DMS153 treated with DMSO at 0.1 percent for 48 hours (cell line): ENCODE measurements around the gene RSRC2.
"Not testable (repeated sequence)": the region's sequence is repeated elsewhere in the genome, so short reads cannot be mapped to it uniquely, and the experiment has no call there.

Experiments
- DNase-seq: peaks from one replicate; lab custom pipeline; 2025; ENCODE audit not compliant: unreplicated experiment; lab: John Stamatoyannopoulos, UW

The RSRC2 gene

DNA sequence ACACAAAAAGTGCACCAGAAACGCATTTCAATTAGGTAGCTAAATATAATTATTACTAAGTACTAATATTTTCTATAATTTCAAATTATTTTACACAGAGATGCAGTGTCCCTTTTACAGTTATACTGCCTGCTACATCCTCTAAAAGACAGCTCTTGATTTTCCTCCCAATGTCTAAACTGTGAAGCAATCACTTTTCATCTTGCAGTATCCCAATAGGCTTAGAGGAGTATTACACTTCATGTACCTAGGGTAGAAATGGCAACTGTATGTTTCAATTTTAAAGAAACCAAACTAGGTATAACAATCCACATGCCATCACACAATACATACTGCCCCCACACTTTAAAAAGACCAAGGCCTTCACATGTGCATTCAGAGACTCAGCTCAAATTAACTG lies 7.3 kb downstream of the RSRC2 start:
- no peak for DNase-seq

DNA sequence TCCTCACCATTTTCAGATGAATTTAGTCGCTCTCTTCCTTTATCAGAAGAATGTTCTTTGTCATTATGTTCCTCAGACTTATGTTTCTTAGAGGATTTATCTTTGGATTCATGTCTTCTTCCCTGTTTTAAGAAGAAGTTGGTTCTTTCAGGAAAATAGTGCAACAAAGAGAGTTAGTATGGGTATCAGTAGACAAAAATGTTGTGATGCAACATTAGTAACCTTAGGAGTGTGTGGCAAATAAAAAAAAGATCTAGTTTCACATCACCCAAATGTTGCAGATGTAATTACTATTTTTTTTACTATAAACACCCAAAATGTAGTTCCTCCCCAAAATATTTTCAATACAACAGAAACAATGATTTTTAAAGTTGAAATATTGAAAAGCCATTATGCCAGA lies 7.8 kb downstream of the RSRC2 start:
- DNase-seq: no peak

DNA sequence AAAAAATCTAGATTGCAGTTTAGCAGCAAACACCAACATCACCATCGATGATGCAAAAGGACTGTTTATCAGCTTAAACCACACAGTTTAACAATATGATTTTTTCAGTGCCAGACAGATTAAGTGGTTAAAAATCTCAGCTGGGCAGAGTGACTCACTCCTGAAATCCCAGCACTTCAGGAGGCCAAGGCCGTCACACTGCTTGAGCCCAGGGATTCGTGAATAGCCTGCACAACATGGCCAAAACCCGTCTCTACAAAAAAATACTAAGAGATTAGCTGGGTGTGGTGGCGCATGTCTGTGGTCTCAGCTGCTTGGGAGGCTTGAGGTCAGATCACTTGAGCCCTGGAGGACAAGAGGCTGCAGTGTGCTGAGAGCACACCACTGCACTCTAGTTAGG lies 8.9 kb downstream of the RSRC2 start:
- DNase-seq: no peak

DNA sequence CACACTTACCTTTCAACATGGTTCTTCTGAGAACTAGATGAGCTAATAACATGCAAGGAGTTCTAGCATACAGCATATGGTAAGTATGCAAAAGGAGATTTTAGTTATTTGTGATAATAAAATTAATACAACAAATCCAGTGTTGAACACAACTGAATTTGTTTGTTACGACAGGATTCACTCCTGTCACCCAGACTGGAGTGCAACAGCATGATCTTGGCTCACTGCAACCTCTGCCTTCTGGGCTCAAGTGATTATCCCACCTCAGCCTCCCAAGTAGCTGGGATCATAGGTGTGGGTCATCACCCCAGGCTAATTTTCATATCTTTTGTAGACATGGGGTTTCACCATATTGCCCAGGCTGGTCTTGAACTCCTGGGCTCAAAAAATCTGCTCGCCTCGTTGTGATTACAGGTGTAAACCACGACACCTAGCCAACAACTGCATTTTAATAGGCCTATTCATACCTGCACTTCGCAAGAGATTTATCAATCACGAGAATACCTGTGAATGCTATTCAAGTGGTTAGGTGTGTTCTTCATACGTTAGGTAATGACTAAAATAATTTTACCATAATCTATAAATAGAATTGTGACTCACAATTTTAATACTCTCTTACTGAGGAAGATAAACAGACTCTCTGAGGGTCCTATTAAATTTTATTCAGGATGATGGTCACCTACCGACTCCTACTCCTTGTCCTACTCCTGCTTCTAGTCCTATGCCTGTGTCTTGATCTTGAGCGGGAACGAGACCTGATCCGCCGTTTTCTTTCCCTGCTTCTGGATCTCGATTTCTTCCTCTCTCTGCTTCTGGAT lies 10.0 kb downstream of the RSRC2 start:
- no peak for DNase-seq

DNA sequence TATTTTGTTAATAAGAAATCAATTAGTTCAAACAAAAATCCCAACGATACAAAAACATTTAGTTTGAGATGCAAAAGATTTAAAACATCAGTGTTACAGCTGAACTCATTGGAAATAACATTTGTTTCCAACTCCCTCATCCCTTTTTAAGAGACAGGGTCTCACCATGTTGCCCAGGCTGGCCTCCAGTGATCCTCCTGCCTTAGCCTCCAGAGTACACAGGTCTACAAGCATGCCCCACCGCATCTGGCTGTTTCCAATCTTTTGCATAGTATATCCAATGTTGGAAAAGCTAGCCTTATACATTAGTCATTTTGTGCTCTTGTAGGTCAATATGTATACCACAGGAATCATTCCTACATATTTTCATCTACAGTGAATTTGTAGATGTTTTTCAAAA lies 11.5 kb downstream of the RSRC2 start:
- DNase-seq: no peak

DNA sequence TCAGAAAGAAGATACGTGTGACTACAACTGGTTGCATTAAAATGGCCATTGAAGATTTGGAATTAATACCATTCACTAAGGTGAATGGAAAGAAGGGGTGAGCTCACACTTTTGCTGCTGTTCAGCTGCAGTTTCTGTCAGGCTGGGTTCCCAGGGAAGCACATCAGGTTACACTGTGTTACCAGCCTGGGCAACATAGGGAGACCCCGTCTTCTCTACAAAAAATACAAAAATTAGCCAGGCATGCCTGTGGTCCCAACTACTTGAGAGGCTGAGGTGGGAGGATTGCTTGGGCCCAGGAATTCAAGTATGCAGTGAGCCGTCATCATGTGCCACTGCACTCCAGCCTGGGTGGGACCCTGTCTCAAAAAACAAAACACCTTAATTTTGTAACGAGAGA lies 13.1 kb downstream of the RSRC2 start:
- no peak for DNase-seq

DNA sequence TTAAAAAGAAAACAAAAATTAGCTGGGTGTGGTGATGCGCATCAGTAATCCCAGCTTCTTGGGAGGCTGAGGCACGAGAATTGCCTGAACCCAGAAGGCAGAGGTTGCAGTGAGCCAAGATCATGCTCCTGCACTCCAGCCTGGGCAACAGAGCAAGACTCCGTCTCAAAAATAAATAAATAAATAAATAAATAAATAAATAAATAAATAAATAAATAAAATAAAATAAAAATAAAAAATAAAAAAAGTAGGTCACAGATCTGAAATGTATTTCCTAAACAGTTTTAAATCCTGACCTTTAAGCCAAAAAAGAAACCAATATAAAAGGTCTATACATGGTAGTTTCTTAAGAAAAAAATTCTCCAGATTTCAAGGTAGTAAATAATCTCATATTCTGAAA lies 13.7 kb downstream of the RSRC2 start:
- DNase-seq: not testable (repeated sequence)

DNA sequence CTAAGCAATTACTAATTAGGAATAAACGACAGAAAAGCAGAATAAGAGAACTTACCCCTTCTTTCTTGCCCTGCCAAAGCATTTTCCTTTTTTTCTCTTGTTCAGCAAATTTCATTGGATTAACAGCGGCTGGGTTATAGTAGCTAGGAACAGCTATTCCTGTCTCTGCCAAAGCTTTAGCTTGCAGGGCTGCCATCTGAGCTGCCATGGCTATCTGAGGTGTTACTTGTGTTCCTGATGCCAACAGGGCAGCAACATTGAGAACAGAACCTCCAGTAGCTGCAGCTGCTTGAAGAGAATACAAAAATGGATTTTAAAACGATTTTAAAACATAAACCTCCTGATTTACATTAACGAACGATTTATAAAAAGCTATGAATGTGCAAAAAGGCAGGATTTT lies 18.6 kb downstream of the RSRC2 start:
- DNase-seq: no peak

DNA sequence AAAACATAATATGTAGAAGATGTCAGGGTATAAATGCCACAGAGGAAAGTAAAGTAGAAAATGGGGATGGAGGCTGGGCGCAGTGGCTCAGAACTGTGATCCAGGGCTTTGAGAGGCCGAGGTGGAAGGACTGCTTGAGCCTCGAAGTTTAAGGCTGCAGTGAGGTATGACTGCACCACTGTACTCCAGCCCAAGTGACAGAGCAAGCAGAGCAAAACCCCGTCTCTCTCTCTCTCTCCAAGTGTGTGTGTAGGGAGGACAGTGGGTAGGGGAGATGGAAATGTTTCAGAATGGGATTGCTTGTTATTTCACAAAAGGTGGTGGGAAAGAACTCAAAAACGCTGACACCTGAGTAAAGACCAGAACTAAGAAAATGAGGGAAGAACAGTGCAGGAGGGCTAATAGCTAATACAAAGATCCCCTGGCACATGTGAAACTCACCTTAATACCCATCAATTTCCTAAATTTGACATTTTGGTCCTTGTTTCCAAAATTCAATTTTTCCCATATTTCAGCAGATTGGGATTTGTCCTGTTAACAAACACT lies 20.3 kb downstream of the RSRC2 start:
- DNase-seq: no peak

DNA sequence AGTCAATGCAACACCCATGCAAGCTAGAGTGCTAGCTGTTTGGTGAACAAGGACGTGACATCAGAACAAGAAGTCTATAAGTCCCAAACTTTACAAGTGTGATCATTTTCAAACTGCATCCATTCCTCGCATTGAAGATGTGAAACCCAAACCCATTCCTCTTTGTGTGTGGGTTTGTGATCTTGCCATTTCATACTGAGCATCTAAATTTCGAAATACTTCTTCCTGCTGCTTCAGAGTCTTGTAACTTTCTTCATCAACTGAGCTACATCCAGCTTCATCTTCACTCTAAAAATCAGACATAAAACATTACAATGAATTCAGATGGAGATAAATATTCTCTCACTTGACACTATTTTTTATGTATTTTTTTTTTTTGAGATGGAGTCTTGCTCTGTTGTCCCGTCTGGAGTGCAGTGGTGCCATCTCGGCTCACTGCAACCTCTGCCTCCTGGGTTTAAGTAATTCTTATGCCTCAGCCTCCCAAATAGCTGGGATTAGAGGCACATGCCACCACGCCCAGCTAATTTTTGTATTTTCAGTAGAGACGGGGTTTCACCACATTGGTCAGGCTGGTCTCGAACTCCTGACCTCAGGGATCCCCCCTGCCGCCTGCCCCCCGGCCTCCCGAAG lies 21.2 kb downstream of the RSRC2 start:
- DNase-seq: no peak

DNA sequence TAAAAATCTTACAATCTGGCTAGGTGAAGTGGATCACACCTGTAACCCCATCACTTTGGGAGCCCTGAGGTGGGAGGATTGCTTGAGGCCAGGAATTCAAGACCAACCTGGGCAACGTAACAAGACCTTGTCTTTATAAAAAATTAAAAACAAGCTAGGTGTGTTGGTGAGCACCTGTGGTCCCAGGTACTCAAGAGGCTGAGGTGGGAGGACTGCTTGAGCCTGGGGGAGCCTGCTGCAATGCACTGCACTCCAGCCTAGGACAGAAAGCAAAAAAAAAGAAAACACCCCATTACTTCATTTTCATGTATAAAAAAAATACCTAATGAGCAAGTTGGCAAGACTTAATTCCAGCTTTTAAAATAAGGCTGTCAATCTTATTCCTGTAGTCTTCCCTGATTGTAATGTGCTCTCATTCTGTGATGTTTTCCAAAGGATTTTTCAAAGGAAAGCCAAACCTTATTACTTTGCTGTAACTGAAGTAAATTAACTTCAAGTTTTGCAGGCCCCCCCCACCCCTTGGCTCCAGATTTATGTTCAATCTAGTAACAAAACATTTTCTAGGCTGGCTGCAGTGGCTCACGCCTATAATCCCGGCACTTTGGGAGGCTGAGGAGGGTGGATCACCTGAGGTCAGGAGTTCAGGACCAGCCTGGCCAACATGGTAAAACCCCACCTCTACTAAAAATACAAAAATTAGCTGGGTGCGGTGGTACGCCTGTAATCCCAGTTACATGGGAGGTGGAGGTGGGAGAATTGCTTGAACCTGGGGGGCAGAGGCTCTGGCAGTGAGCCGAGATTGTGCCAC lies 22.7 kb downstream of the RSRC2 start:
- no peak for DNase-seq

DNA sequence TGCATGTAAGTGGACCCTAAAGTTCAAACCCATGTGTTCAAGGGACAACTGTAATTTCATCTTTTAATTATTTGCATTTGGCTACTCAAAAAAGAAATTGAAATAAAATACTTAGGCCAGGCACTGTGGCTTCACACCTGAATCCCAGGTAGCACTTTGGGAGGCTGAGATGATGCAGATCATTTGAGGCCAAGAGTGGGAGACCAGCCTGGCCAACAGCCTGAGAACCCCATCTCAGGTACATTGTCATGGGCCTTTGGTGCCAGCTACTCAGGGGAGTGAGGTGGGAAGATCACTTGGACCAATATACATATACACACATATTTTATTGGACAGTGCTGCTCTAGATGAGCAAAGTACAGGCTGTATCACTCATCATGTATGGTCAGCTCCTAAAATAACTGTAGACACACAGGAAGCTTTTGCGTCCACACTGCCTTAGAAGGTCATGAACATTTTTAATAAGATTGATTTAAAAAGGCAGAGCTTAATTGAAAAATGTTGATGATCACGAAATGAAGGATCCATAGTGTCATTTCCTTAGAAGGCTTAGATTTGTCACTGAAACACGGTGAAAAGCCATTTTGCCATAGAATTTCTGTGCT lies 23.5 kb downstream of the RSRC2 start:
- no peak for DNase-seq

DNA sequence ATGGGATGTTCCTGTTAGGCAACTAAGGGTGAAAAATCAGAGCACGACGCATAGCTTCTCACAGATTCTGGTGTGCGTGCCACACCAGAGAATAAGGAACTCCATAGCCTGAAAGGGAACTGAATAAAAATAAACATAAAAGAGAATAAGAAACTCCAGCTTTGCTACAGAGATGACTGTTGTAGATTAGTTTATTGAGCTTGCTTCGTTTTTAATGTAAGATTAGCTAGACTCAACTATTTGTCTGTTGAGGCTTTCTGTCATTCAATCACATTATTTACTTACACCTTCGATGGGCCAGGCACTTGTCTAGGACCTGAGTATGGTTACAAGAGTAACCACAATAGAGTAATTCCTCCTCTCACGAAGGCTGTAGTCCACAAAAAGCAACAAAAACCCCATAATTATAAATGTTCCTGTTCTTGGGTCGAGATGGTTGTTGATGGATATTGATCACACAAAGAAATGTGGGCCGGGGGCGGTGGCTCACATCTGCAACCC lies 25.2 kb downstream of the RSRC2 start:
- DNase-seq: no peak

DNA sequence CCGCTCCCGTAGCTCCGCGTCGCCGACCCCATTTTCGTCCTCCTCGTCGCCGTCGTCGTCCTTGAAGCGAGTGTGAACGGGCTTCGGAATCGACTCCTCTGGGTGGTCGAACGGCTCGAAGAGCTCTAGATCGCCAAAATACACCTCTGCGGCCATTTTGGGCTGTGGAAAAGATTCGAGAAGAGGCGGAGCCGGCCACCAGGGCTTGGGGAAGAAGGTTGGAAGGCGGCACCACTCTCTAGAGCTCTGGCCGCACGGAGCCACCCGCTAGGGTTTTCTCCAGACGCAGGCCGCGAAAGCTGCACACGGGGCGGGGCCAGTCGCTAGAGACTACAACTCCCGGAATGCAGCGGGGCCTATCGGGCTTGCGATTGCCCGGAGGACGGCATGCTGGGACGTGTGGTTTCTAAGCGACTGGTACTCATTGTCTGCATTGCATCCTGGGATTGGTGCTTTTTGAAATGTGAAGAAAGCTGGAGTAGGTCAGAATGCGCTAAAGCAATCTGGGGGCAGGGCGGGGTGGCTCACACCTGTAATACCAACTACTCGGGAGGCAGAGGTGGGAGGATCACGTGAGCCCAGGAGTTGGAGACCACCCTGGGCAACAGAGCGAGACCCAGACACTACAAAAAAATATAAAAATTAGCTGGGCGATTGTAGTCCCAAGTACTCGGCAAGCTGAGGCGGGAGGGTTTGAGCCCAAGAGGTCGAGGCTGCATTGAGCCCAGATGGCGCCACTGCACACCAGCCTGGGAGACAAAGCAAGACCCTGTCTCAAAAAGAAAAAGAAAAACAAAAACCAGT lies 25.8 kb downstream of the RSRC2 start, which contains the start of gene ZCCHC8:
TSS of gene ZCCHC8 (minus strand) at position 248 of the 804 bp plus-strand sequence. CDS start at position 156, 92 bp downstream.
- peak; percentile 99 for DNase-seq

DNA sequence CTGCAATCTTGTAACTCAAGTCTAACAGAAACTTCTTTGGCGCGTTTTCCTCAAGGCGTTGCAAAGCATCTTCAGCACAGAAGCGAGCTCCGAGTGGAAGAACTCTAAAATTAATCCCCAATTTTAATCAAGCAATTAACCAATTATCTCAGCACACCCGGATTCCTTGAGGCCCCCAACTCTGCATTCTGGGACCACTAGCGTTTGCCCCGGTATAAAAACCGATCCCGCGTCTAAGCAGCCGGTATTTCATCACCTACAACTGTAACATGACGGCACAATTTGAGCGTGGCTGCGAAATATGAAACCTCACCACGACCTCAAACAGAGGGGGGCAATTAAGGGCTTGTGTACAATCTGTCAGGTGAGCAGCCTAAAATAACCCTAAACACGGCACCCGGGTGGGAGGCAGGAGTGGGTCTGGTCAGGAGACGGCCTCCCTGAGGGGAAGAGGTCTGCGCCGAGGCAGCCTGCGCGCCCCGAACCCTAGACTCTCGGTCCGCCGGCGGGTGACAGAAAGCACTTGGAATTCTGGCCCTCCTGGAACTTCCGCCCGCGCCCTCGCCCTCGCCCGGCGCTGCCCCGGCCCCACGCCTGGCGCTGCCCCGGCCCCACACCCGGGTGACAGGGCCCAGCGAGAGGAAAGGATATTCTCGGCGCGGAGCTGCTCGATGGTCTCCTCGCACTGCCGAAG lies 26.6 kb downstream of the RSRC2 start:
- DNase-seq: peak; percentile 60

DNA sequence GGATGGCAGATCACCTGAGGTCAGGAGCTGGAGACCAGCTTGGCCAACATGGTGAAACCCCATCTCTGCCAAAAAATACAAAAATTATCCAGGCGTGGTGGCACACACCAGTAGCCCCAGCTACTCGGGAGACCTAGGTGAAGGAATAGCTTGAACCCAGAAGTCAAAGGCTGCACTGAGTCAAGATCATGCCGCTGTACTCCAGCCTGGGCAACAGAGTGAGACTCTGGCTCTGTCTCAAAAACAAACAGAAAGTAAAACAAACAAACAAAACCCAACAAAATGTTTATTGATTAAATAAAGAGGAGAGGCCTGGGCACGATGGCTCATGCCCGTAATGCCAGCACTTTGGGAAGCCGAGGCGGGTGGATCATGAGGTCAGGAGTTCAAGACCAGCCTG lies 31.5 kb downstream of the RSRC2 start:
- DNase-seq: no peak

DNA sequence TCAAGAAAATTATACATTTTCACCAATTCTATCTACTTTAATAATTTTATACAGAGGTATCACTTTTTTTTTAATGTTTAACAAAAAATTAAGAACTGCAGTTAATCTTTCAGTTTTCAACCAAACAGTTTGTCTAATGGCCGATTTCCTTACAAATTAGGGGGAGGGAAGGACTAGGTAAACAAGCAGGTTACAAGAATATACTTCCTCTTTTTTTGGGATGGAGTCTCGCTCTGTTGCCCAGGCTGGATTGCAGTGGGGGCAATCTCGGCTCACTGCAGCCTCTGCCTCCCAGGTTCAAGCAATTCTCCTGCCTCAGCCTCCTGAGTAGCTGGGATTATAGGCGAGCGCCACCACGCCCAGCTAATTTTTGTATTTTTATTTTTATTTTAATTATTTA lies 33.5 kb downstream of the RSRC2 start:
- not testable (repeated sequence) for DNase-seq

DNA sequence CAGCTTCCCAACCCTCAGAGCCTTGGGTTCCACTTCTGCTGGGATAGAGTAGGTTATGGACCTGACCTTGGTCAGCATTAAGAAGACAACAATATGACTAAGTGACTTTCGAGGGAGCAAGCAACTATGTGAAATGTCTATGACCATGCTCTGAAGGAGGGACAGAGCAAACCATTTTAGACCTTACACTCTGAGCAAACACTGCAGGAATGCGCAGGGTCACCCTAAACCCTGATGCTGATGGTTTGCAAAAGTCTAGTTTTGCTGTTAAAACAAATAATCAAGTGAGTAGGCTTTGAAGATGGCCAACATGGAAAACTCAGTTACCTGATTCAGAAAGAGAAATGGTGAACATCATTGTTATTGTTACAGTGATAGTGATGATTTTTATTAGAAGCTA lies 34.7 kb downstream of the RSRC2 start:
- DNase-seq: no peak

DNA sequence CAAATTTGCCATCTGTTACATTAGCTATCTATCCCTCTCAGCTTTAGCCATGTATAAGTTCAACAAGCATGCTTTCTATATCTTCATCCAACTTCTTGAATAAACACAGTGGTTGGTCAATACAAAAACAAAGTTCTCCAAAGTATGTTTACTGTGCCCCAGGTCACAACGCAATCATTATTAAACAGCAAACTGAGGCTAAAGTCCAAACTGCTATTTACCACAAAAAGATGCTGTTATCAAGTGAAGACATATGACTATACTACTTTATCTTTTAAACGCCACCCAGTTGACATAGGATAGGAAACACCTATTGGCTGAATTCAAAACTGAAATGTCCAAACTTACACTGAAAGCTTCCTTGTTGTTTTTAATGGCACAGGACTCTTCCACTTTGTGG lies 37.7 kb downstream of the RSRC2 start:
- DNase-seq: no peak
